GM12892 (cell line): Measurements from ENCODE around the gene ALDH18A1.
"Not testable (repeated sequence)": the region's sequence is repeated elsewhere in the genome, so short reads cannot be mapped to it uniquely, and the experiment has no call there.

Source experiments
- DNase-seq: peaks from one replicate; pipeline ENCODE4 v3.0.0; 2011; ENCODE audit not compliant: insufficient read length
- FAIRE-seq: peaks from 2 replicates; lab custom pipeline; 2011; peaks lifted over from hg19 to GRCh38; lab: Jason Lieb, UNC
- POLR2A ChIP-seq: IDR thresholded peaks from 2 replicates; pipeline ENCODE4 v1.6.1; 2011; ENCODE audit warnings: low read depth, low read length, control low read depth
- POLR2AphosphoS5 ChIP-seq: IDR thresholded peaks from 2 replicates; pipeline ENCODE4 v1.6.1; 2011; ENCODE audit warnings: low read depth, low read length, control low read depth
- TAF1 ChIP-seq: IDR thresholded peaks from 2 replicates; pipeline ENCODE4 v1.6.1; 2011; ENCODE audit warnings: low read depth, mild to moderate bottlenecking, control low read depth, low read length, borderline replicate concordance

The ALDH18A1 gene

GRCh38 chr10:95640891-95641315 is 15.6 kb downstream of the ALDH18A1 start:
- TF ChIP-seq POLR2A: no peak
- no peak for TF ChIP-seq POLR2AphosphoS5
- no peak for TF ChIP-seq TAF1
- no peak for FAIRE-seq
- DNase-seq: no peak

DNA sequence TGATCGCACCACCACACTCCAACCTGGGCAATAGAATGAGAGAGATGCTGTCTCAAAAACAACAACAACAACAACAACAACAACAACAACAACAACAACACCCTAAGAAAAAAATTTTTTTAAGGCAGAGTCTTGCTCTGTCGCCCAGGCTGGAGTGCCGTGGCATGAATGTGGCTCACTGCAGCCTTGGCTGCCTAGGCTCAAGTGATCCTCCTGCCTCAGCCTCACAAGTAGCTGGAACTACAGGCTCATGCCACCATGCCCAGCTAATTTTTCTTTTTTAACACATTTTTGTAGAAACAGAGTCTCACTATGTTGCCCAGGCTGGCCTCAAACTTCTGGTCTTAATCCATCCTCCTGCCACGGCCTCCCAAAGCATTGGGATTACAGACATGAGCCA is 18.6 kb downstream of the ALDH18A1 start:
- DNase-seq: no peak
- TF ChIP-seq POLR2AphosphoS5 (no peak), POLR2A (no peak), TAF1 (no peak)
- FAIRE-seq: no peak

- DNase-seq: no peak
- TF ChIP-seq POLR2AphosphoS5 (no peak), TAF1 (no peak), POLR2A (no peak)
- FAIRE-seq: no peak
Observed at GRCh38 chr10:95637140-95637539, 19.4 kb downstream of the ALDH18A1 start.

DNA sequence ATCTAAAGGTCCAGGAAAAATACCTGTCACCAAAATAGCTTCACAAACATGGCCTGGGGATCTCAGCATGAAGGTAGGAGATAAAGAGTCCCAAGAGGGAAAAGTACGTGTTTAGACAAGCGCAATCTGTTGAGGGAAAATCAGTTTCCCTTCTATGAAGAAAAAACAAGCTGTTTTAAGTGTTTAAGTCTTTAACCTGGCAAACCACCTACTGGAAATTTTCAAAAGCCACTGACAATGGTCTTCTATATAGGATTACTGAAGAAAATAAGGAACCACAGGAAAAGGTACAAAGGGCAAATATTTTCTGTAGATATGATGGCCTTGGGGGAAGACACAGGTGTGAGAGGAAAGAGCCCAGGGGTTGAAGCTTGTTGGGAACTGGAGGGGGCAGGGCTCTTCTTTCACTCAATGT is 21.2 kb downstream of the ALDH18A1 start:
- DNase-seq: no peak
- TF ChIP-seq TAF1: no peak
- no peak for TF ChIP-seq POLR2AphosphoS5
- no peak for TF ChIP-seq POLR2A
- no peak for FAIRE-seq

GRCh38 chr10:95628786-95629185 is 27.7 kb downstream of the ALDH18A1 start:
- FAIRE-seq: peak; percentile 33
- TF ChIP-seq TAF1 (no peak), POLR2A (no peak), POLR2AphosphoS5 (no peak)
- DNase-seq: no peak

DNA sequence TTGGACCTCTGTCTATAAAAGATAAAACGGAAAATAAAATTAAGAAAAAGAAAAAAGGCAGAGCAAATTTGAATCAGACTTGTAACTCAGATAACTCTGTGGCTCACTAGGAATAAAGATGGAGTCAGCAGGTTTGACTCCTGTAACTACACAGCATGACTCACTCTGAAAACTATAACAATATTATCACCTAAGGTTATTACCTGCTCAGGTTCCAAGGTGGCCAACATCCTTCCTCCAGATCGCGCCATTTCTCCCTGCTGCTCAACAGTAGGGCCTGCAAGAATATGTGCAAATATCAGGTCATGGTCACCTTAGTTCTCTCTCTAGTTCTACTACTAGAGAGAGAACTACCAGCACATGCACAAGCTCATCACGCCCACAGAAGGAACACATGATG is 30.0 kb downstream of the ALDH18A1 start:
- FAIRE-seq (no peak), DNase-seq (no peak)
- TF ChIP-seq POLR2AphosphoS5 (no peak), TAF1 (no peak), POLR2A (no peak)

- not testable (repeated sequence) for FAIRE-seq, DNase-seq
Observed at GRCh38 chr10:95620415-95620814, 36.1 kb downstream of the ALDH18A1 start.

GRCh38 chr10:95618101-95618500 is 38.4 kb downstream of the ALDH18A1 start:
- TF ChIP-seq POLR2AphosphoS5: no peak
- TF ChIP-seq POLR2A: no peak
- no peak for FAIRE-seq

GRCh38 chr10:95616446-95616845 is 40.1 kb downstream of the ALDH18A1 start:
- TF ChIP-seq POLR2A (no peak), TAF1 (no peak), POLR2AphosphoS5 (no peak)
- FAIRE-seq: no peak
- no peak for DNase-seq

More at GRCh38 chr10:95618101-95618500, 38.4 kb downstream of the ALDH18A1 start:
- no peak for DNase-seq

- FAIRE-seq: no peak
- TF ChIP-seq POLR2A: no peak
- no peak for TF ChIP-seq POLR2AphosphoS5
- no peak for TF ChIP-seq TAF1
Observed at GRCh38 chr10:95613330-95613729, 43.2 kb downstream of the ALDH18A1 start.

GRCh38 chr10:95610727-95611126 is 45.8 kb downstream of the ALDH18A1 start:
- TF ChIP-seq POLR2A: no peak
- TF ChIP-seq POLR2AphosphoS5: no peak
- TF ChIP-seq TAF1: no peak
- FAIRE-seq (no peak), DNase-seq (no peak)

More at GRCh38 chr10:95613330-95613729, 43.2 kb downstream of the ALDH18A1 start:
- DNase-seq: no peak

- FAIRE-seq (no peak), DNase-seq (no peak)
- TF ChIP-seq TAF1 (no peak), POLR2A (no peak), POLR2AphosphoS5 (no peak)
Observed at GRCh38 chr10:95606922-95607321, 49.6 kb downstream of the ALDH18A1 start.

- FAIRE-seq (no peak), DNase-seq (no peak)
- TF ChIP-seq POLR2A (no peak), TAF1 (no peak), POLR2AphosphoS5 (0 out of 2 replicates have a peak, but pooled peaks have one; percentile 23)
Observed at GRCh38 chr10:95605163-95605562, 51.3 kb downstream of the ALDH18A1 start.
